Uterus (tissue), 2 donors: ENCODE data around the gene RTN3.

Experiments
- CTCF ChIP-seq, 4 experiments: fragments of 200-600 bp in 2 of 4; fragments of 450-650 bp in 2 of 4; sonication (generic) in 2 of 4; IDR thresholded peaks; one replicate each; pipeline ENCODE4 v1.5.1; 2016 to 2019; ENCODE audit warnings: antibody characterized with exemption in 4 of 4, mild to moderate bottlenecking in 2 of 4, moderate library complexity in 1 of 4
- POLR2A ChIP-seq, 2 donors: fragments of 450-650 bp; IDR thresholded peaks; one replicate each; pipeline ENCODE4 v1.6.1; 2016; ENCODE audit warnings: antibody characterized with exemption in 2 of 2, mild to moderate bottlenecking in 1 of 2, moderate library complexity in 1 of 2

- no peak for TF ChIP-seq CTCF (IDR thresholded peaks at IDR 0.05)
- no peak for TF ChIP-seq POLR2A (IDR thresholded peaks at IDR 0.05)
Observed at GRCh38 chr11:63805844-63806415, 124.6 kb downstream of the RTN3 start.
